Measurements from ENCODE around the gene SGCG.

The SGCG gene

GRCh38 chr13:23159205-23159759, 21.5 kb upstream of the SGCG start:
- no peak overlapping the region for H3K27ac ChIP-seq
- H3K9ac ChIP-seq = no peak overlapping the region
- H3K4me2 ChIP-seq = no peak overlapping the region

GRCh38 chr13:23159760-23160637, 20.8 kb upstream of the SGCG start:
- no peak overlapping the region for H3K4me3 ChIP-seq
- no peak overlapping the region for H3K4me2 ChIP-seq
- peaks cover 27% of the 10 kb centered on the region for H3K9me3 ChIP-seq

More at GRCh38 chr13:23159205-23159759, 21.5 kb upstream of the SGCG start:
- H3K9me3 ChIP-seq = peaks cover 27% of the 10 kb centered on the region
- H3K36me3 ChIP-seq = no peaks in the 10 kb centered on the region
- TF ChIP-seq Cebpa-rat (IDR thresholded peaks at IDR 0.05) = no peak
- H3K4me1 ChIP-seq = no peaks in the 10 kb centered on the region
- H3K4me3 ChIP-seq = no peak overlapping the region
- no peaks in the 10 kb centered on the region for H3K27me3 ChIP-seq
- no peaks in the 10 kb centered on the region for H4K20me1 ChIP-seq

GRCh38 chr13:23160638-23161480, 19.9 kb upstream of the SGCG start:
- no peak for TF ChIP-seq Cebpa-rat (IDR thresholded peaks at IDR 0.05)
- Histone ChIP-seq H3K4me1 (no peaks in the 10 kb centered on the region), H3K9me3 (peaks cover 26% of the 10 kb centered on the region), H3K9ac (no peak overlapping the region), H3K27ac (no peak overlapping the region), H4K20me1 (no peaks in the 10 kb centered on the region), H3K36me3 (no peaks in the 10 kb centered on the region), H3K4me2 (no peak overlapping the region), H3K4me3 (no peak overlapping the region), H3K27me3 (no peaks in the 10 kb centered on the region)

More at GRCh38 chr13:23159760-23160637, 20.8 kb upstream of the SGCG start:
- no peaks in the 10 kb centered on the region for H3K36me3 ChIP-seq
- no peak overlapping the region for H3K27ac ChIP-seq
- no peak for TF ChIP-seq Cebpa-rat (IDR thresholded peaks at IDR 0.05)
- no peaks in the 10 kb centered on the region for H4K20me1 ChIP-seq
- H3K27me3 ChIP-seq = no peaks in the 10 kb centered on the region
- H3K4me1 ChIP-seq = no peaks in the 10 kb centered on the region
- H3K9ac ChIP-seq = no peak overlapping the region

GRCh38 chr13:23161481-23161825, 19.3 kb upstream of the SGCG start:
- Histone ChIP-seq H4K20me1 (no peaks in the 10 kb centered on the region), H3K27me3 (no peaks in the 10 kb centered on the region), H3K9ac (no peak overlapping the region), H3K4me1 (no peaks in the 10 kb centered on the region), H3K9me3 (peaks cover 20% of the 10 kb centered on the region), H3K27ac (no peak overlapping the region), H3K4me3 (no peak overlapping the region), H3K36me3 (no peaks in the 10 kb centered on the region), H3K4me2 (no peak overlapping the region)
- no peak for TF ChIP-seq Cebpa-rat (IDR thresholded peaks at IDR 0.05)

- H3K9me3 ChIP-seq = no peaks in the 10 kb centered on the region
- H4K20me1 ChIP-seq = no peaks in the 10 kb centered on the region
- no peaks in the 10 kb centered on the region for H3K36me3 ChIP-seq
- H3K27ac ChIP-seq = no peak overlapping the region
- no peak overlapping the region for H3K4me3 ChIP-seq
- no peak overlapping the region for H3K4me2 ChIP-seq
- no peaks in the 10 kb centered on the region for H3K27me3 ChIP-seq
- no peak for TF ChIP-seq Cebpa-rat (IDR thresholded peaks at IDR 0.05)
- no peak overlapping the region for H3K9ac ChIP-seq
- H3K4me1 ChIP-seq = peaks cover 6% of the 10 kb centered on the region
Observed at GRCh38 chr13:23175920-23176319, 4.9 kb upstream of the SGCG start.

- Histone ChIP-seq H3K9me3 (no peaks in the 10 kb centered on the region), H4K20me1 (no peaks in the 10 kb centered on the region), H3K4me1 (no peaks in the 10 kb centered on the region), H3K27me3 (no peaks in the 10 kb centered on the region), H3K4me2 (no peak overlapping the region), H3K27ac (no peak overlapping the region), H3K36me3 (no peaks in the 10 kb centered on the region), H3K4me3 (no peak overlapping the region), H3K9ac (no peak overlapping the region)
- no peak for TF ChIP-seq Cebpa-rat (IDR thresholded peaks at IDR 0.05)
Observed at GRCh38 chr13:23182142-23182541, 1.4 kb downstream of the SGCG start.

- no peaks in the 10 kb centered on the region for H3K4me1 ChIP-seq
- H3K4me2 ChIP-seq = no peak overlapping the region
- no peak overlapping the region for H3K9ac ChIP-seq
- H3K9me3 ChIP-seq = no peaks in the 10 kb centered on the region
- no peaks in the 10 kb centered on the region for H4K20me1 ChIP-seq
- H3K36me3 ChIP-seq = no peaks in the 10 kb centered on the region
- H3K4me3 ChIP-seq = no peak overlapping the region
- no peaks in the 10 kb centered on the region for H3K27me3 ChIP-seq
- no peak for TF ChIP-seq Cebpa-rat (IDR thresholded peaks at IDR 0.05)
- no peak overlapping the region for H3K27ac ChIP-seq
Observed at GRCh38 chr13:23183292-23183691, 2.5 kb downstream of the SGCG start.

GRCh38 chr13:23185542-23185941, 4.8 kb downstream of the SGCG start:
- no peak overlapping the region for H3K9ac ChIP-seq
- H3K36me3 ChIP-seq = no peaks in the 10 kb centered on the region
- no peak overlapping the region for H3K27ac ChIP-seq
- no peak overlapping the region for H3K4me2 ChIP-seq
- no peaks in the 10 kb centered on the region for H3K9me3 ChIP-seq
- no peaks in the 10 kb centered on the region for H3K4me1 ChIP-seq
- TF ChIP-seq Cebpa-rat (IDR thresholded peaks at IDR 0.05) = no peak
- H3K27me3 ChIP-seq = no peaks in the 10 kb centered on the region
- H4K20me1 ChIP-seq = no peaks in the 10 kb centered on the region
- no peak overlapping the region for H3K4me3 ChIP-seq

GRCh38 chr13:23201870-23202269, 21.1 kb downstream of the SGCG start:
- no peaks in the 10 kb centered on the region for H3K4me1 ChIP-seq
- H3K36me3 ChIP-seq = no peaks in the 10 kb centered on the region
- H3K27ac ChIP-seq = no peak overlapping the region
- no peaks in the 10 kb centered on the region for H3K27me3 ChIP-seq
- H3K4me2 ChIP-seq = no peak overlapping the region
- no peak overlapping the region for H3K9ac ChIP-seq
- no peak overlapping the region for H3K4me3 ChIP-seq
- no peak for TF ChIP-seq Cebpa-rat (IDR thresholded peaks at IDR 0.05)
- H3K9me3 ChIP-seq = peaks cover 2% of the 10 kb centered on the region
- H4K20me1 ChIP-seq = no peaks in the 10 kb centered on the region

GRCh38 chr13:23202383-23202782, 21.6 kb downstream of the SGCG start:
- Histone ChIP-seq H3K27me3 (no peaks in the 10 kb centered on the region), H3K4me2 (no peak overlapping the region), H3K4me1 (no peaks in the 10 kb centered on the region), H3K36me3 (no peaks in the 10 kb centered on the region), H3K9ac (no peak overlapping the region), H4K20me1 (no peaks in the 10 kb centered on the region), H3K9me3 (peaks cover 7% of the 10 kb centered on the region), H3K4me3 (no peak overlapping the region), H3K27ac (no peak overlapping the region)
- TF ChIP-seq Cebpa-rat (IDR thresholded peaks at IDR 0.05) = no peak

All from BLaER1 (cell line).